Stomach (tissue), 4 donors: Measurements from ENCODE around the gene BABAM2.

Experiments
- EP300 ChIP-seq: sonication (generic); formaldehyde crosslinking; IDR thresholded peaks from one replicate; pipeline ENCODE4 v1.6.1; 2017; ENCODE audit warnings: antibody characterized with exemption
- POLR2A ChIP-seq, 4 donors: fragments of 450-650 bp; IDR thresholded peaks; one replicate each; pipeline ENCODE4 v1.6.1; 2016; ENCODE audit warnings: antibody characterized with exemption in 4 of 4, control low read depth in 2 of 4, mild to moderate bottlenecking in 1 of 4, moderate library complexity in 1 of 4
- TF ChIP-seq, protein P1 (sequence below), 7 experiments: fragments of 450-650 bp in 4 of 7; fragments of 200-600 bp in 3 of 7; sonication (generic) in 3 of 7; IDR thresholded peaks; one replicate each; pipeline ENCODE4 v1.5.1; 2016 to 2019; ENCODE audit warnings: antibody characterized with exemption in 7 of 7, control low read depth in 2 of 7, mild to moderate bottlenecking in 1 of 7

- TF ChIP-seq, protein P1, sequence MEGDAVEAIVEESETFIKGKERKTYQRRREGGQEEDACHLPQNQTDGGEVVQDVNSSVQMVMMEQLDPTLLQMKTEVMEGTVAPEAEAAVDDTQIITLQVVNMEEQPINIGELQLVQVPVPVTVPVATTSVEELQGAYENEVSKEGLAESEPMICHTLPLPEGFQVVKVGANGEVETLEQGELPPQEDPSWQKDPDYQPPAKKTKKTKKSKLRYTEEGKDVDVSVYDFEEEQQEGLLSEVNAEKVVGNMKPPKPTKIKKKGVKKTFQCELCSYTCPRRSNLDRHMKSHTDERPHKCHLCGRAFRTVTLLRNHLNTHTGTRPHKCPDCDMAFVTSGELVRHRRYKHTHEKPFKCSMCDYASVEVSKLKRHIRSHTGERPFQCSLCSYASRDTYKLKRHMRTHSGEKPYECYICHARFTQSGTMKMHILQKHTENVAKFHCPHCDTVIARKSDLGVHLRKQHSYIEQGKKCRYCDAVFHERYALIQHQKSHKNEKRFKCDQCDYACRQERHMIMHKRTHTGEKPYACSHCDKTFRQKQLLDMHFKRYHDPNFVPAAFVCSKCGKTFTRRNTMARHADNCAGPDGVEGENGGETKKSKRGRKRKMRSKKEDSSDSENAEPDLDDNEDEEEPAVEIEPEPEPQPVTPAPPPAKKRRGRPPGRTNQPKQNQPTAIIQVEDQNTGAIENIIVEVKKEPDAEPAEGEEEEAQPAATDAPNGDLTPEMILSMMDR (IDR thresholded peaks at IDR 0.05), result no peak
- no peak for TF ChIP-seq POLR2A (IDR thresholded peaks at IDR 0.05)
- TF ChIP-seq EP300, result no peak
These were observed 111.7 kb downstream of the BABAM2 start for GRCh38 chr2:28002181-28002580.
